GM12875 (cell line): ENCODE measurements around the gene CPT2.
A peak's percentile ranks its signal among the peaks of the same experiment; 100 is the strongest.

ENCODE experiments used
- H3K4me3 ChIP-seq: one replicate; pipeline ENCODE4 v1.5.1; 2011; ENCODE audit warnings: low read depth, low read length, control low read depth
- CTCF ChIP-seq: IDR thresholded peaks from 2 replicates; pipeline ENCODE4 v1.5.1; 2011; ENCODE audit warnings: low read depth, mild to moderate bottlenecking, control low read depth, inconsistent platforms, low read length, moderate library complexity, borderline replicate concordance; ENCODE audit not compliant: insufficient read depth

The CPT2 gene

GRCh38 chr1:53214376-53214940 is 17.8 kb downstream of the CPT2 start:
- no peak overlapping the region for H3K4me3 ChIP-seq
- TF ChIP-seq CTCF: no peak

- no peak overlapping the region for H3K4me3 ChIP-seq
Measured at GRCh38 chr1:53218201-53218600, 21.6 kb downstream of the CPT2 start.

GRCh38 chr1:53219711-53220110 is 23.1 kb downstream of the CPT2 start:
- peak overlapping the region; percentile 88 for H3K4me3 ChIP-seq
- no peak for TF ChIP-seq CTCF

More at GRCh38 chr1:53218201-53218600, 21.6 kb downstream of the CPT2 start:
- no peak for TF ChIP-seq CTCF

- no peak for TF ChIP-seq CTCF
- peak within 1 kb of the TSS; percentile 88 for H3K4me3 ChIP-seq
Measured at GRCh38 chr1:53220171-53220961, 23.7 kb downstream of the CPT2 start, which contains the start of gene CZIB. Gene CZIB, minus strand, starts transcription at chr1:53220634. Its CDS starts 59 bp downstream, at chr1:53220575.

- no peak for TF ChIP-seq CTCF
Measured at GRCh38 chr1:53220962-53221286, 24.3 kb downstream of the CPT2 start.

GRCh38 chr1:53237638-53238037 is 41.0 kb downstream of the CPT2 start:
- TF ChIP-seq CTCF: no peak
- peak overlapping the region; percentile 98 for H3K4me3 ChIP-seq

More at GRCh38 chr1:53220962-53221286, 24.3 kb downstream of the CPT2 start:
- peak overlapping the region; percentile 88 for H3K4me3 ChIP-seq
